ENCODE results near the gene ATP6V0C. TPM values are rescaled to one million over a fixed set of nuclear protein-coding genes. Genes with fewer than 3 reads are reported as not detected.
"Not testable (repeated sequence)": the region's sequence is repeated elsewhere in the genome, so short reads cannot be mapped to it uniquely, and the experiment has no call there.

The ATP6V0C gene
- total and polyA plus RNA-seq, 7 donors, result 33.2 to 233 (median 51.5) TPM

DNA sequence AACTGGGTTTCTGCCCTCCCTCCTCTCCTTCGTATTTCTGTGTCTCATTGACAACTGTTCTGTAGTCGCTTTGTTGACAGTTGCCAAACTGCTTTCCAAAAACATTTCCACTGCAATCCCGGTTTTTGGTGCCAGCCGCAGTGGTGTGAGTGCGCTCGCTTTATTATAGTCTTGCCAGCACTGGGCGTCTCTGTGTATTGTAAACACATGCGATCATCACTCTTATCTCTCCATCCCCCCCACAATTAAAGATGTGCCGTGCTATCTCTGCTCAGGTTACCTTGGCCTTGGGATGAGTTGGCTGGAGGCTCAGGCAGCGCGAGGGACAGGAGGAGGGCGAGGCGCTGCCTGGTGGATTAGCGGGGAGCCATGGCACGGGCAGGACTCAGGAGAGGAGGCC lies 43.4 kb downstream of the ATP6V0C start:
- intact Hi-C loops (cut with DNase I); H3K4me3 ChIP-seq; H3K4me1 ChIP-seq; H3K36me3 ChIP-seq; H3K27ac ChIP-seq; H3K9me3 ChIP-seq; DNase-seq; H3K27me3 ChIP-seq: not testable (repeated sequence)
- 88 to 90% methylated on average over 6 of the region's 15 CpGs for WGBS, 2 donors

DNA sequence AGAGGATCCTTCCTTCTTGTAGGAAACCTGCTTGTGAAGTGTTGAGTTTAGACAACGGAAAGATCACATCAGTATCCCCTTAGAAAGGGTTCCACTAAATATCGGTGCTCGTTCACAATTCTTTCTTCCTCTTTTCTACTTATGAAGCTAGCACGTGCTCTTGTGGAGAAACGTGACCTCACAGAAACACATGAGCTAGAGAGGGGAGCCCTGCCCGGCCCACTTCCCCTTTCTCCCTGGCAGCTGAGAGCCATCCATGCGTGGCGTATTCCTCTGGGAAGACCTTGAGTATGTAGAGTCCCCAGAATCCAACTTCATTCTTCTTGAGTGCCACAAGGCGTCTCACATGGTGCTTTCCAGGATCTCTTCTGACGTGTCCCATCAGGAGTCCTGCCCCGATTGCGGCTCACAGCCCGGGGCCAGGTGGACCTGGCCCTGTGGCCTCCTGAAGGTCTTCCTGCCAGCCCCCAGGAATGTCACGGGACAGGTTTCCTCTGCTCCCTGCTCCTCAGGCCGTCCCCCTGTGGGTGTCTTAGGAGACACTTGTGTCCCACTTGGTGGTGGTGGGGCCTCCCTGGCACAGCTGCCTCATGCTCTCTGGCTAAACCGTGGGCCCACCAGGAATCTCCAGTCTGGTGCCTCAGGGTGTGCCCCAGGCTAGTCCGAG lies 46.5 kb downstream of the ATP6V0C start:
- H3K4me1 ChIP-seq; H3K36me3 ChIP-seq; H3K27ac ChIP-seq; H3K27me3 ChIP-seq; H3K9me3 ChIP-seq; intact Hi-C loops (cut with DNase I); H3K4me3 ChIP-seq: not testable (repeated sequence)
- WGBS, 2 donors, result 52 to 86% methylated on average over 9 to 10 of the region's 17 CpGs
- DNase-seq, result peak; percentile 46

DNA sequence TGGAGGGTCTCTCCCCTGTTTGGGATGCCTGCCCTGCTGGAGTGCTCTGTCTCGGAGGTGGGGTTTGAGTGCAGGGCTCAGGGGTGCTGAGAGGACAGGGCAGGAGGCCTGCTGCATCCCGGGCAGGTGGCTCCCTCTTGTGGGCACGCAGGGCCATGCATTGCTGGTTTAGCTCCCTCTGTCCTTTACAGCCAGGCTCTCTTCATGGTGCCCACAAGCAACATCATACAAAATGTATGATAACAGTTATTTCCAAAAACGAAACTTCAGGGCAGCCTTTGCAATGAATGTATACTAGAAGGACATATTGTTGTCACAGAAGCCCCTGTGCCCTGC lies 47.0 kb downstream of the ATP6V0C start:
- intact Hi-C loops (cut with DNase I); H3K27me3 ChIP-seq; H3K4me1 ChIP-seq; H3K27ac ChIP-seq; H3K36me3 ChIP-seq; H3K9me3 ChIP-seq; H3K4me3 ChIP-seq: not testable (repeated sequence)
- WGBS, 2 donors, result 2 to 6% methylated on average over 2 of the region's 4 CpGs
- TF ChIP-seq, protein P1, sequence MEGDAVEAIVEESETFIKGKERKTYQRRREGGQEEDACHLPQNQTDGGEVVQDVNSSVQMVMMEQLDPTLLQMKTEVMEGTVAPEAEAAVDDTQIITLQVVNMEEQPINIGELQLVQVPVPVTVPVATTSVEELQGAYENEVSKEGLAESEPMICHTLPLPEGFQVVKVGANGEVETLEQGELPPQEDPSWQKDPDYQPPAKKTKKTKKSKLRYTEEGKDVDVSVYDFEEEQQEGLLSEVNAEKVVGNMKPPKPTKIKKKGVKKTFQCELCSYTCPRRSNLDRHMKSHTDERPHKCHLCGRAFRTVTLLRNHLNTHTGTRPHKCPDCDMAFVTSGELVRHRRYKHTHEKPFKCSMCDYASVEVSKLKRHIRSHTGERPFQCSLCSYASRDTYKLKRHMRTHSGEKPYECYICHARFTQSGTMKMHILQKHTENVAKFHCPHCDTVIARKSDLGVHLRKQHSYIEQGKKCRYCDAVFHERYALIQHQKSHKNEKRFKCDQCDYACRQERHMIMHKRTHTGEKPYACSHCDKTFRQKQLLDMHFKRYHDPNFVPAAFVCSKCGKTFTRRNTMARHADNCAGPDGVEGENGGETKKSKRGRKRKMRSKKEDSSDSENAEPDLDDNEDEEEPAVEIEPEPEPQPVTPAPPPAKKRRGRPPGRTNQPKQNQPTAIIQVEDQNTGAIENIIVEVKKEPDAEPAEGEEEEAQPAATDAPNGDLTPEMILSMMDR (IDR thresholded peaks at IDR 0.05), result peak in 1 of 4 experiments; percentile 34
- DNase-seq, result peak; percentile 77

- H3K4me3 ChIP-seq; H3K36me3 ChIP-seq; DNase-seq; H3K9me3 ChIP-seq; H3K27ac ChIP-seq; H3K4me1 ChIP-seq; intact Hi-C loops (cut with DNase I); H3K27me3 ChIP-seq: not testable (repeated sequence)
- no CpG with 5 or more reads among the region's 6 CpGs for WGBS, 2 donors
These were observed 53.8 kb downstream of the ATP6V0C start for GRCh38 chr16:2567506-2567905.

DNA sequence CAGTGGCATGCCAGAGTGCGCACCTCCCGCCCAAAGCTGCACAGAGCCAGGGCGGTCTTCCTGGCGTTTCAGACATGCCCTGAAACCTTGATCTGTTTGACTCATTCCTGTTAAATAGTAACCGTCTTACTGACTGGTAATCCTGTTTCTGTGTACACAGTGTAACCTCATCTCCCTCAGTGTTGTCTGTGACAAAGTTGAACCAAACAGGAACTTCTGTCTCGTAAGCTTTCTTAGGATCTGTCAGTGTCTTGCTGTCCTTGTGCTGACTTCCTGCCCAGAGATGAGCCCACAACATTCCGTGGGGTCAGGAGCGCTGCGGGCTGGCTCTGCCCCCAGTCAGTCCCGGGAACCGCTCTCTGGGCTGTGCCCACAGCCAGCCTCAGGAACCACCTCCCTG lies 54.8 kb downstream of the ATP6V0C start:
- H3K4me3 ChIP-seq; H3K9me3 ChIP-seq; H3K4me1 ChIP-seq; H3K27ac ChIP-seq; DNase-seq; H3K36me3 ChIP-seq; intact Hi-C loops (cut with DNase I); H3K27me3 ChIP-seq: not testable (repeated sequence)
- WGBS, 2 donors, result no CpG with 5 or more reads among the region's 11 CpGs

Small RNA genes within 50 kb of the gene (small RNA-seq; reads per million reads assigned to genes)
- 0 reads per million in 3 donors for gene AC093525.1
- gene MIR3178, result 0 reads per million in 3 donors
- gene MIR6768, result 0 reads per million in 3 donors

Other genes with a start within 250 kb of the ATP6V0C start
- 100 to 1,000 TPM; 110 to 145 (median 128) TPM for gene RNPS1, start 245.8 kb upstream of the ATP6V0C start, total RNA-seq
- 100 to 1,000 TPM; 111 to 171 (median 112) TPM for gene RNPS1, start 245.8 kb upstream of the ATP6V0C start, polyA plus RNA-seq
- 10 to 100 TPM in 1 of 4 donors, 1 to 10 TPM in 3; 4.9 to 21.3 (median 7.4) TPM for gene ABCA3, start 173.2 kb upstream of the ATP6V0C start, total RNA-seq
- gene ABCA3, start 173.2 kb upstream of the ATP6V0C start, polyA plus RNA-seq, result 1 to 10 TPM in 1 of 3 donors, under 1 TPM in 2; 0.46 to 4.2 (median 0.60) TPM
- gene CCNF, start 84.5 kb upstream of the ATP6V0C start, total RNA-seq, result 1 to 10 TPM in 2 of 4 donors, under 1 TPM in 2; 0.71 to 1.9 (median 1.1) TPM
- 10 to 100 TPM in 1 of 3 donors, 1 to 10 TPM in 1, under 1 TPM in 1; 0.60 to 11.6 (median 1.2) TPM for gene CCNF, start 84.5 kb upstream of the ATP6V0C start, polyA plus RNA-seq
- gene TEDC2, start 53.8 kb upstream of the ATP6V0C start, total RNA-seq, result 1 to 10 TPM in 1 of 4 donors, not detected in 3; 8.3 TPM
- gene TEDC2, start 53.8 kb upstream of the ATP6V0C start, polyA plus RNA-seq, result 10 to 100 TPM in 1 of 3 donors, 1 to 10 TPM in 1, under 1 TPM in 1; 0.60 to 10.6 (median 2.3) TPM
- under 1 TPM in 1 of 4 donors, not detected in 3; 0.83 TPM for gene NTN3, start 42.7 kb upstream of the ATP6V0C start, total RNA-seq
- gene NTN3, start 42.7 kb upstream of the ATP6V0C start, polyA plus RNA-seq, result under 1 TPM in 1 of 3 donors, not detected in 2; 0.13 TPM
- 10 to 100 TPM in 2 of 4 donors, 1 to 10 TPM in 2; 5.9 to 16.1 (median 10.5) TPM for gene TBC1D24, start 38.8 kb upstream of the ATP6V0C start, total RNA-seq
- gene TBC1D24, start 38.8 kb upstream of the ATP6V0C start, polyA plus RNA-seq, result 1 to 10 TPM in 2 of 3 donors, under 1 TPM in 1; 0.60 to 6.5 (median 1.4) TPM
- 10 to 100 TPM; 23.3 to 25.3 (median 24.4) TPM for gene AMDHD2, start 6.4 kb downstream of the ATP6V0C start, total RNA-seq
- gene AMDHD2, start 6.4 kb downstream of the ATP6V0C start, polyA plus RNA-seq, result 10 to 100 TPM; 21.0 to 39.4 (median 21.5) TPM
- gene CEMP1, start 17.5 kb downstream of the ATP6V0C start, total RNA-seq, result not detected
- gene CEMP1, start 17.5 kb downstream of the ATP6V0C start, polyA plus RNA-seq, result 1 to 10 TPM in 1 of 3 donors, under 1 TPM in 1, not detected in 1; 0.90 to 1.2 TPM
- gene PDPK1, start 24.1 kb downstream of the ATP6V0C start, total RNA-seq, result 10 to 100 TPM; 22.7 to 32.2 (median 31.0) TPM
- 10 to 100 TPM; 24.0 to 31.1 (median 31.0) TPM for gene PDPK1, start 24.1 kb downstream of the ATP6V0C start, polyA plus RNA-seq
- 10 to 100 TPM in 3 of 4 donors, 1 to 10 TPM in 1; 9.5 to 17.1 (median 11.5) TPM for gene KCTD5, start 168.6 kb downstream of the ATP6V0C start, total RNA-seq
- gene KCTD5, start 168.6 kb downstream of the ATP6V0C start, polyA plus RNA-seq, result 10 to 100 TPM; 47.4 to 80.5 (median 78.6) TPM
- gene PRSS27, start 206.3 kb downstream of the ATP6V0C start, total RNA-seq, result 1 to 10 TPM; 1.2 to 5.0 (median 1.4) TPM
- 1 to 10 TPM in 1 of 3 donors, under 1 TPM in 1, not detected in 1; 0.60 to 2.1 TPM for gene PRSS27, start 206.3 kb downstream of the ATP6V0C start, polyA plus RNA-seq
- gene SRRM2, start 238.7 kb downstream of the ATP6V0C start, total RNA-seq, result 100 to 1,000 TPM; 181 to 826 (median 219) TPM
- gene SRRM2, start 238.7 kb downstream of the ATP6V0C start, polyA plus RNA-seq, result 100 to 1,000 TPM in 1 of 3 donors, 10 to 100 TPM in 2; 66.1 to 725 (median 73.8) TPM